ENCODE data around the gene FOXL1.

FOXL1 gene

GRCh38 chr16:86621966-86622365, 43.6 kb downstream of the FOXL1 start:
- TF ChIP-seq POLR2AphosphoS5 (IDR thresholded peaks at IDR 0.05; ENCODE audit: low read depth, low read length) = no peak
- no peak for TF ChIP-seq FOXP2 (optimal IDR thresholded peaks at IDR 0.05; ENCODE audit: borderline replicate concordance, extremely low read depth, extremely low read length, insufficient read depth)
- no peak for TF ChIP-seq SIN3A (IDR thresholded peaks at IDR 0.05; ENCODE audit: borderline replicate concordance, insufficient read depth, low read length)
- no peak for TF ChIP-seq TAF1 (IDR thresholded peaks at IDR 0.05; ENCODE audit: borderline replicate concordance, insufficient read depth, low read length)
- TF ChIP-seq REST (IDR thresholded peaks at IDR 0.05; ENCODE audit: insufficient read depth in 1 of 2, low read depth in 2 of 2, low read length in 2 of 2) = no peak

DNA sequence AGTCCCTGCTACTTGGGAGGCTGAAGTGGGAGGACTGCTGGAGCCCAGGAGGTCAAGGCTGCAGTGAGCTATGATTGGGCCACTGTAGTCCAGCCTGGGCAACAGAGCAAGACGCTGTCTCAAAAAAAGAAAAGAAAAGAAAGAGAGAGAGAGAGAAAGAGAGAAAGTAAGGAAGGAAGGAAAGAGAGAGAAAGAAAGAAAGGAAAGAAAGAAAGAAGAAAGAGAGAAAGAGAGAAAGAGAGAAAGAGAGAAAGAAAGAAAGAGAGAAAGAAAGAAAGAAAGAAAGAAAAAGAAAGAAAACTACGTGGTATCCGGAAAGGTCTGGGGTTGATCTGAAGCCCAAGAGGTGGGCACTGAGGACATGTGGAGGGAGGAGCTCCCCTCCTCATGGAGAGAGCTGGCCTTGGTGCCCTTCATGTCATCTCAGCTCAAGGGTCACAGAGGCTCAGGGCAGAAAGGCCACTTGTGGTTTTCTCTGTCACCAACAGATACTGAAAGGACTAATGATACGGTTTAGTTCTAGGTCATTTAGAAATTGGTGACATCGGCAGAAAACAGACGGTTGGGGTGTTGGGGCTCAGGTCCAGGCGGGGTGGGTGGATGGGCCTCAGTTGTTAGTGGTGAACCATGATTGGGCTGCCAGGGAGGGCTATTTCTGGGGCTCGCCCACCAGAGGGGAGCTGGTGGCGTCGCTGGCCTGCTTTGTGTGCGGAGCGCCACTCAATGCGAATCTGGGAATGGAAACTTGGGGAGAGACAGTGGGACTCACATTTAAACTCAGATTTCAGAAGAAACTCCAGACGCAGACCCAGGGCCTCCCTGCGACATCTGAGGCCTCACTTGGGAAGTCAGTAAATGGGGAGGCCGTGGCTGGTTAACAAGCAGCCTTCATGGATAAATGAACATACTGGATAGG, 44.6 kb downstream of the FOXL1 start:
- TF ChIP-seq SIN3A (IDR thresholded peaks at IDR 0.05; ENCODE audit: borderline replicate concordance, insufficient read depth, low read length) (no peak), TAF1 (IDR thresholded peaks at IDR 0.05; ENCODE audit: borderline replicate concordance, insufficient read depth, low read length) (no peak), FOXP2 (optimal IDR thresholded peaks at IDR 0.05; ENCODE audit: borderline replicate concordance, extremely low read depth, extremely low read length, insufficient read depth) (no peak), REST (IDR thresholded peaks at IDR 0.05; ENCODE audit: insufficient read depth in 1 of 2, low read depth in 2 of 2, low read length in 2 of 2) (no peak), POLR2AphosphoS5 (IDR thresholded peaks at IDR 0.05; ENCODE audit: low read depth, low read length) (no peak)

DNA sequence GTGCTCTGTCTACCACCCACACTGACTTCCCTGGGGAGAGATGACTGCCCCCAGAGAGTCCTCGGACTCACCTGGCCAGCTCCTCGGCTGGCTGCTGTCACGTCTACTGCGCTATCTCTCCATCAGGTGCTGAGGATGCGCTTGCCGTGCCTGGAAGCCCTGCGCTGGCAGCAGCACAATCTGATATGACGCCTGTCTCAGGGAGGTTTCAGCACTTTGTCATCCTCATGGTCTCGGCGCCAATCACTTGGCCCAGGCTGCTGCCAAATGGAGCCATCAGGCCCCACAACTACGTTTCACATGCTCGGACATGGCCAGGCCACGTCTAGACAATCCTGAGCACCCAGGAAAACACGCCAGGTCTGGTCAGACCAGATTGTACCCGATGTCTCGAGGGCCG, 46.7 kb downstream of the FOXL1 start:
- no peak for TF ChIP-seq SIN3A (IDR thresholded peaks at IDR 0.05; ENCODE audit: borderline replicate concordance, insufficient read depth, low read length)
- TF ChIP-seq REST (IDR thresholded peaks at IDR 0.05; ENCODE audit: insufficient read depth in 1 of 2, low read depth in 2 of 2, low read length in 2 of 2) = no peak
- no peak for TF ChIP-seq POLR2AphosphoS5 (IDR thresholded peaks at IDR 0.05; ENCODE audit: low read depth, low read length)
- TF ChIP-seq FOXP2 (optimal IDR thresholded peaks at IDR 0.05; ENCODE audit: borderline replicate concordance, extremely low read depth, extremely low read length, insufficient read depth) = no peak
- TF ChIP-seq TAF1 (IDR thresholded peaks at IDR 0.05; ENCODE audit: borderline replicate concordance, insufficient read depth, low read length) = no peak

DNA sequence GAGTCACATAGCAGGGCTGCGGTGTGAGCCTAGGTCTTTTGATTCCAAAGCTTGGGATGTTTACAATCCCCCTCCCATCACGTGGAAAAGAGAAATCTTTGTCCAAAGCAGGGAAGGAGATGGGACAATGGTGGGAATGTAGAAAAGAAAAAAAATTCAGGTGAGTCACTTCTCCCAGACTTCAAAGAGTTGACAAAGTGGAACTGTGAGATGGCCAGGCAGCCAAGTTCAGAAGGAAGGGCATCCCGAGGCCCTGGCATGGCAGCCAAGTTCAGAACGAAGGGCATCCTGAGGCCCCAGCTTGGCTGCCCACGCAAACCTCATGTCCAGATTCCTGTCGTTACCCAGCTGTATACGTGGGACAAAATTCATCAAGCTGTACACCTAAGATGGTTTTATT, 47.5 kb downstream of the FOXL1 start:
- no peak for TF ChIP-seq REST (IDR thresholded peaks at IDR 0.05; ENCODE audit: insufficient read depth in 1 of 2, low read depth in 2 of 2, low read length in 2 of 2)
- no peak for TF ChIP-seq SIN3A (IDR thresholded peaks at IDR 0.05; ENCODE audit: borderline replicate concordance, insufficient read depth, low read length)
- no peak for TF ChIP-seq TAF1 (IDR thresholded peaks at IDR 0.05; ENCODE audit: borderline replicate concordance, insufficient read depth, low read length)
- no peak for TF ChIP-seq POLR2AphosphoS5 (IDR thresholded peaks at IDR 0.05; ENCODE audit: low read depth, low read length)
- no peak for TF ChIP-seq FOXP2 (optimal IDR thresholded peaks at IDR 0.05; ENCODE audit: borderline replicate concordance, extremely low read depth, extremely low read length, insufficient read depth)

Measured in PFSK-1 (cell line).